Activated naive CD8-positive, alpha-beta T cell treated with anti-CD3 and anti-CD28 coated beads for 36 hours (primary cell): ENCODE measurements around the gene OPCML. TPM values are rescaled to one million over a fixed set of nuclear protein-coding genes. Genes with fewer than 3 reads are reported as not detected.

Source experiments
- DNase-seq: peaks from one replicate; pipeline ENCODE4 v3.0.0; 2021
- H3K27ac Mint-ChIP-seq: one replicate; pipeline ENCODE4 v1.8.0; 2022; ENCODE audit warnings: mild to moderate bottlenecking, moderate library complexity, mixed read lengths
- H3K27me3 Mint-ChIP-seq: one replicate; pipeline ENCODE4 v1.8.0; 2022; ENCODE audit warnings: mild to moderate bottlenecking, mixed read lengths
- H3K36me3 Mint-ChIP-seq: one replicate; pipeline ENCODE4 v1.8.0; 2021; ENCODE audit warnings: mild to moderate bottlenecking, mixed read lengths
- H3K4me1 Mint-ChIP-seq: one replicate; pipeline ENCODE4 v1.8.0; 2021; ENCODE audit warnings: mixed read lengths
- H3K4me3 Mint-ChIP-seq: one replicate; pipeline ENCODE4 v1.8.0; 2022; ENCODE audit warnings: mild to moderate bottlenecking, moderate library complexity, mixed read lengths
- H3K9me3 Mint-ChIP-seq: one replicate; pipeline ENCODE4 v1.8.0; 2022; ENCODE audit warnings: mixed read lengths
- total RNA-seq, 2 experiments: library from RNA; stranded (reverse); gene quantifications; one replicate each; pipeline ENCODE4 v1.2.3, GENCODE V29; 2021

OPCML gene
- total RNA-seq, 2 experiments from 2014 or later = not detected

DNA sequence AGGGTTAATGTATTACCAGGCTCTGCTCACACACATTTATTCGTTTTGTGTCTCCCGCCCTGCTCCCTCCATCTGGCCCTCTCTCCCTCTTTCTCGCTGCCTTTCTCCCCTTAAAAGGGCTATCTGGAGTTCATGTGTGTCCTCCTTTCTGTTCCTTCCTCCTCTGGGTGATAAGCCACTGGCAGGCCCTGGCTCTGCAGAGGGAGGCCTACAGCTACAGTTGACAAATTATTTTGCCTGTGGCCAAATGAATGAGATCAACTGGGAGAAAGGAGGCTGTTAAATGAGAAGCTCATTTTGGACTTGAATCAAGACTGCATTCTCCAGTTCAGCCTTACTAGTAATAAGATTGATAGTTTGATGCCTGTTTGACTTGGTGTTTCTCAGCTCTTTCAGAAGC, 17.5 kb upstream of the OPCML start:
- no peak for DNase-seq
- H3K27me3 Mint-ChIP-seq = no peaks in the 10 kb centered on the region
- H3K4me3 Mint-ChIP-seq = no peak overlapping the region
- H3K36me3 Mint-ChIP-seq = no peaks in the 10 kb centered on the region
- H3K4me1 Mint-ChIP-seq = no peaks in the 10 kb centered on the region
- H3K9me3 Mint-ChIP-seq = no peaks in the 10 kb centered on the region
- H3K27ac Mint-ChIP-seq = no peak overlapping the region

DNA sequence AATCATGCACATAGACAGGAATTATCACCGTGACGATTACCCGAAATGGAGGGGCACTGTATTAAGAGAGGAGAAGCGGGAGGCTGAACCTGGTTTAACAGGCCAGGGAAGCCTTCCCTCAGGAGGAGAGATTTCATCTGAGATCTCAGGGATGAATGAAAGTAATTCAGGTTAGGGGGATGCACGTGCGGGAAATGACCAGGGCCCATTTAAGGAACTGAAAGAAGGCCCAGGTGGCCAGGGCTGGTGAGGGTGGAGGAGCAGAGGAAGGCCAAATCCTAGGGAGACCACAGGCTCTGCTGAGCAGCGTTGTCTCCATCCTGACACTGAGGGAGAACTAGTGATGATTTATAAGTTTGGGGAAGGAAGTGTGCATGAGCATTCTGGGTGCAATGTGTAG, 16.3 kb upstream of the OPCML start:
- H3K27ac Mint-ChIP-seq = no peak overlapping the region
- H3K4me3 Mint-ChIP-seq = no peak overlapping the region
- H3K27me3 Mint-ChIP-seq = no peaks in the 10 kb centered on the region
- no peaks in the 10 kb centered on the region for H3K4me1 Mint-ChIP-seq
- H3K9me3 Mint-ChIP-seq = no peaks in the 10 kb centered on the region
- no peaks in the 10 kb centered on the region for H3K36me3 Mint-ChIP-seq
- no peak for DNase-seq

DNA sequence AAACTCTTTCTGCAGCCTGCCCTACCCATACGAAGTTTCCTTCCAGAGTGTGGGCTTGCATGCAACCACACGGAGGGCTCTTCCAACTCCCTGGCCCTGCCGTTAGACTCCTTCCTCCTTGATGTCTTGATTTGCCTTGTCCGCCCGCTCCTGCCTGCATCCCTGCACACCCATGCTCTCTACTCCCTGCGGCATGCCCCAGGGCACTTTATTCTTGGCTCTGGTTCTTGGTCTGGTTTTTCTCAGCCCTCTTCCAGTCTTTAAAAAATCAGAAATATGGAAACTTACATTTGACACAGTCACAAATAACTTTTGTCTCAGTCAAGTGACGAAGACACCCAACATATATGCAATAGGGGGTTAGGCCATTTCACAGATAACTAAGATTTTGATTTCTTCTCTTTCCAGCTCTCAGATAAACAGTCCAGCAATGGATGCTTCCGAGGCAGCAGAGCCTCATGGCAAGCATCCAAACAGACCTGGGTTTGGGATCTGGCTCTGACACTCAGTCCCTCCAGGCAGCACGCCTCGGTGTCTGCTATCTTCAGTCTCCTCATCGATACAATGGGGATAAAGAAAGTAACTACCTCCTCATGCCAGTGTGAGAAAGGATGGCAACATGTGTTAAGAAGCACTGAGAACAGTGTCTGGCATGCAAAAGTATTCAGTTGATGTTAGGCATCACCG, 15.7 kb upstream of the OPCML start:
- Mint-ChIP-seq H3K4me1 (no peaks in the 10 kb centered on the region), H3K27me3 (no peaks in the 10 kb centered on the region), H3K4me3 (no peak overlapping the region), H3K36me3 (no peaks in the 10 kb centered on the region), H3K27ac (no peak overlapping the region), H3K9me3 (no peaks in the 10 kb centered on the region)
- no peak for DNase-seq

DNA sequence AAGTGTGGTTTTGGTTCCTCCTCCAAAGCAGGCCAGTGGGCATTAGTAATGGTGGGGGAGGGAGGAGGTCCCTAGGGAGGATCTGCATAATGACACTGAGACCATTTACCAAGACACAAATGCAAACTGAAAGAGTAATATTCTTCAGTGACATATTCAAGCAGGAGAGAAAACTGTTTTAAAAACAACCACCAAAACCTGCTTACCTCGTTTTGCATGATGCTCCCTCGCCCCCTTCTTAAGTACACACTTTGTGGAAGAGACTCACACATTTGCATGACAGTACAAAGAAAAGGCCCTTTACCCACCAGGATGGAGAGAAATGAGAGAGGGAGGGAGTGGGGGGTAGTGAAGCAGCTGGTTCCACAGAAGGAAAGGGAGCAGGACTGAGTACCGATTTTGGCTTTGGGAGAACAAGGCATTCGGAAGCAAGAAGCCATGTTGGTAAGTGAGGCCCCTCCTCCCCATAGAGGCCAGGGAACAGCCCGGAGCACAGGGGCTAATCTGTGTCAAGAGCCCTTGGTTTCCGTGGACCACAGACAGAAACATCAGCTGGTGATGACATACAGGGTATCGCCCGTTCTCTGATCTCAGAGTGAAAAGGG, 13.0 kb upstream of the OPCML start:
- DNase-seq = no peak
- H3K36me3 Mint-ChIP-seq = no peaks in the 10 kb centered on the region
- H3K27me3 Mint-ChIP-seq = no peaks in the 10 kb centered on the region
- no peak overlapping the region for H3K4me3 Mint-ChIP-seq
- no peak overlapping the region for H3K27ac Mint-ChIP-seq
- H3K9me3 Mint-ChIP-seq = no peaks in the 10 kb centered on the region
- H3K4me1 Mint-ChIP-seq = no peaks in the 10 kb centered on the region

DNA sequence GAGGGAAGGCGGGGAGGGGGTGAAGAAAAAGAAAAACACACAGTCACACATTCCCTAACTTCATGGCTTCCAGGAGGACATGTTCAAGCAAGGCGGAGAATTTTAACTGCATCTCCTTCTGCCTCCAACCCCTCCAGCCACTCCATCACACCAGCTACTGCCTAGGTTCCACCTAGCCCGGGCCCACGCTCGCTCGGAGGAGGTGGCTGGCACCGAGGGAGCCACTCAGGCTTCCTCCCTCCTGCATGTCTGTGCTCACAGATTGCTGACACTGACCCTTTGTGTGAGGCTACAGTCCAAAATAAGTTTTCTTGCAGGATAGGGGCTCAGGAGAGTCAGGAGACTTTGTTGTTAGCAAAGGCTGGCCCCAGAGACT, 9.4 kb upstream of the OPCML start:
- H3K27me3 Mint-ChIP-seq = no peaks in the 10 kb centered on the region

DNA sequence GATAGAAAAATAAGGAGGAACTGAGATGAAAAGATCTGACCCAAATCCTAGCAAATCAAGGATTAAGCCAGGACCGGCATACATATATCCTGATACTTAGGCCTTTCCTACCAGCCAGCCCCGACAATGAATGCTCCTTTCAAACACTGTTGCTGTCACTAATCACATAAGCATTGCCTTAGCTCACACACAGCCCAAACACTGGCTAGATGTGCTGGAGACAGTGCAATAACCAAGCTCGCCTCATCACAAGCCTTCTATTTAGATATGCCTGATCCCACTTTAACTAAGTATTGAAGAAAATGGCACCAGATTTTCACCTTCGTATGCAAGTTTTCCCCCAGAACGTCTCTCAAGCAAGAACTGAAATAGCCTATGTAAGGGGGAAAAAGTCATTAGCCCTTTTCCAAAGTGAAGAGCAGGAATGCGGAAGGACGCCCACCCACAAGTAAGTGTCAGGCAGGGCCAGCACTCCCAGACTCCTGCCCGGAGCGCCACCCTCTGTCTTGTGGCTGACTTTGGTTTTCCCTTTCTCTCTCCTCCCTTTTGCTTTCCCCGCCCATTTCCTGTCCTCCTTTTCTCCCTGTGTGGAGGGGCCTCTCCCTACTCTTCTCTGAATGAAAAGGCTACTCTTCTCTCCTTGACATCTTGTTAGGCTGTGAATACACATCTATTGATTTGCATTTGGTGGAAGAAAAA, 8.9 kb upstream of the OPCML start:
- no peak overlapping the region for H3K27ac Mint-ChIP-seq
- H3K27me3 Mint-ChIP-seq = no peaks in the 10 kb centered on the region
- H3K4me1 Mint-ChIP-seq = no peaks in the 10 kb centered on the region
- no peaks in the 10 kb centered on the region for H3K9me3 Mint-ChIP-seq
- H3K36me3 Mint-ChIP-seq = no peaks in the 10 kb centered on the region
- no peak overlapping the region for H3K4me3 Mint-ChIP-seq
- DNase-seq = no peak

More for the DNA sequence above, 9.4 kb upstream of the OPCML start:
- H3K9me3 Mint-ChIP-seq = no peaks in the 10 kb centered on the region
- H3K4me3 Mint-ChIP-seq = no peak overlapping the region
- no peak overlapping the region for H3K27ac Mint-ChIP-seq
- no peaks in the 10 kb centered on the region for H3K36me3 Mint-ChIP-seq
- no peaks in the 10 kb centered on the region for H3K4me1 Mint-ChIP-seq
- DNase-seq = no peak

DNA sequence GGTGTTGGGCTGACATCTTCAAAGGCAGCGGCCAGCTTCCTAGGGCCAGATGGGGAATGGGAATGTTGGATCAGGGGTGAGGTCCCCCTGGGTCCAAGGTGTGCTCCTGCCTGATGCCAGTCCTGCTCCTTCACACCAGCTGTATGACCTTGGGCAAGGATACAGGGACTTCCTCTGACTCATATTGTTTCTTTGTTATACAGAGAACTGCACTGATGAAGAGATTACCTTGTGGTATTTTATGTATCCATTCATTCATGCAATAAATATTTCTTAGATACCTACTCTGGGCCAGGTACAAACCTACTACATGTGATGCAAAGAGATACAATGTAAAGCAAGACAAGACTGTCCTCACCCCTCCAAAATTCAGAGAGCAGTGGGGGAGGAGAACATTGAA, 3.9 kb upstream of the OPCML start:
- Mint-ChIP-seq H3K27me3 (peaks cover 23% of the 10 kb centered on the region), H3K9me3 (no peaks in the 10 kb centered on the region), H3K4me1 (no peaks in the 10 kb centered on the region), H3K4me3 (no peak overlapping the region), H3K27ac (no peak overlapping the region), H3K36me3 (no peaks in the 10 kb centered on the region)
- DNase-seq = no peak

DNA sequence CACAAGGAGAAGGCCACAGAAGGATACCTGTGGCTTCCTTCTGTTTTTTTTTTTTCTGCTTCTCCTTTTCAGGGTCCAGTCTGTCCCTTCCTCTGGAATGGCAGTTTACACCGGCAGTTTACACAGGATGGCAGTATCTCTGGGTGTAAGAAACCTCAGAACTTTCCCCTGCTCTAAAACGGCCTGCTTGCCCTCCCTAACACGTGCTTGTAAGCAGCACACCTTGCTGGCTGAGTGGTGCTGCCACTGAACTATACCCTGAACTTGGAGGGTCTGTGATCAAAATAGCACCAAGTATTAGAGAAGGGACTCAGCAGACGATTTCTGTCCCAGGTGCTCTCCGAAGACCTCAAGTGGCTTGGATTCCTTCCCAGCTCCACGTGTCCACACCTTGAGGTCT, 904 bp upstream of the OPCML start:
- no peaks in the 10 kb centered on the region for H3K4me1 Mint-ChIP-seq

DNA sequence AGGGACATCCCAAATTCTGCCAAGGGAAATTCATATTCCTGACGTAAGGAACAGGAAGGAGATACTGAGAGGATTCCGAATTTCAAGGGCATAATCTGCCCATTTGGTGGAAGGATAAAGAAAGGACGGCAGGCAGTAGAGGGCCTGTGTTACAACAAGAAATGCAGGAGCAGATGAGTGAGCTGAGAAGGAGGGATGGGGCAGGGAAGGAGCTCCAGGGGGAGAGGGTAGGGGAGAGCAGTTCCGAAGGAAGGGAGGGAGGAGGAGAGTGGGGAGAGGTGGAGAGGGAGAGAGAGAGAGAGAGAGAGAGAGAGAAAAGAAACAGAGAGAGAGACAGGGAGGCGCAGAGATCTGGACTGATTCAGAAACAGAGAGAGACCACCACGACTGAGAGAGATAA, 843 bp downstream of the OPCML start:
- H3K9me3 Mint-ChIP-seq = no peaks in the 10 kb centered on the region
- no peak overlapping the region for H3K27ac Mint-ChIP-seq
- no peaks in the 10 kb centered on the region for H3K36me3 Mint-ChIP-seq
- H3K27me3 Mint-ChIP-seq = peaks cover 52% of the 10 kb centered on the region
- no peak for DNase-seq
- H3K4me1 Mint-ChIP-seq = no peaks in the 10 kb centered on the region
- no peak overlapping the region for H3K4me3 Mint-ChIP-seq

More for the DNA sequence above, 904 bp upstream of the OPCML start:
- Mint-ChIP-seq H3K36me3 (no peaks in the 10 kb centered on the region), H3K27me3 (peaks cover 52% of the 10 kb centered on the region), H3K27ac (no peak overlapping the region), H3K9me3 (no peaks in the 10 kb centered on the region), H3K4me3 (no peak overlapping the region)
- no peak for DNase-seq

DNA sequence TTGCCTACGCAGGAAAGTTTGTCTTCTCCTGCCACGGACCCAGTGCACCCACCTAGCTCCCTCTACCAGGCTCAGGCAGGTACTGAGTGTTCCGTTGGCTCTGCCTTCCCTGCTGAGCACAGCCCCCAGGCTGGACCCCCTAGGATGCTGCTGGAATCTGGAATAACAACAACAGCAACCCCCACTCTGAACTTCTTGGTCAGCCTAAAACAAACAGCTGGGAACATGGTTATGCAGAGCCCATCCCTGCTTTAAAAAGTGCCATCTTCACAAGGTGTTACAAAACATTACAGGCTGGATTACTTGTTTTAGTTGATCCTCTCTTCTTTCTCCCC, 1.8 kb downstream of the OPCML start:
- Mint-ChIP-seq H3K9me3 (no peaks in the 10 kb centered on the region), H3K4me3 (no peak overlapping the region), H3K36me3 (no peaks in the 10 kb centered on the region), H3K27me3 (peaks cover 52% of the 10 kb centered on the region), H3K27ac (no peak overlapping the region), H3K4me1 (no peaks in the 10 kb centered on the region)
- DNase-seq = no peak

DNA sequence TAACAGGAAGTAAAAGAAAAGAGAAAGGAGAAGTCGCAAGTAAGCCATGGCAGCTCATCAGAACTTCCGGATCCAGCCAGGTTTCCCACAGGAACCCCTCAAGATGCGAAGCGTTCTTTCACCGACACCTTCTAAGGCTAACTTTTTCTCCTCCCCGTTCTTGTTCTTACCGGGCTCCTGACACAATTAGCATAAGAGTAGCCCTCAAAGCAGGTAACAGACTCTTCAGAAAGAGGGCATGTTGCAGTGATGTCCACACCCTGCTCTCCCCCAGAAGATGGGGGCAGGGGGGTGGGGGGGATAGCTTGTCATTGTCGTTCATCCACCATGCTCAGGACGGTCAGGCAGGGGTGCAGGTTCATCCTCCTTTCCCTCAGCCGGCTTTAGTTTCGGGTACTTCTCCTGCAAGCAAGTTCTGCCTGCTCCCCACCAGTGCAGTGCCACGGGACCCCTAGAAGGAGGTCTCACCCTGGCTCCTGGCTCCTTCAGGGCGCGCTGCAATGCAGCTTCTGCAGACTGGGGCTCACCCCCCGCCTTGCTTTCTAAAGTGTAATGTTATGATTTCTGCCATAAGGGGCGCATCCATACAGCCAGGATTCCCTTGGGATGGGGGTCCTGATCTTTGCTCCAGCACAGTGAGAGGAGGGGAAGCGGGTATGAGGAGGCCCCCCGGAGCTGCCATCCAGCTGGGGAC, 2.3 kb downstream of the OPCML start:
- Mint-ChIP-seq H3K27me3 (peaks cover 52% of the 10 kb centered on the region), H3K9me3 (no peaks in the 10 kb centered on the region), H3K4me3 (no peak overlapping the region), H3K4me1 (no peaks in the 10 kb centered on the region), H3K36me3 (no peaks in the 10 kb centered on the region), H3K27ac (no peak overlapping the region)
- DNase-seq = no peak

DNA sequence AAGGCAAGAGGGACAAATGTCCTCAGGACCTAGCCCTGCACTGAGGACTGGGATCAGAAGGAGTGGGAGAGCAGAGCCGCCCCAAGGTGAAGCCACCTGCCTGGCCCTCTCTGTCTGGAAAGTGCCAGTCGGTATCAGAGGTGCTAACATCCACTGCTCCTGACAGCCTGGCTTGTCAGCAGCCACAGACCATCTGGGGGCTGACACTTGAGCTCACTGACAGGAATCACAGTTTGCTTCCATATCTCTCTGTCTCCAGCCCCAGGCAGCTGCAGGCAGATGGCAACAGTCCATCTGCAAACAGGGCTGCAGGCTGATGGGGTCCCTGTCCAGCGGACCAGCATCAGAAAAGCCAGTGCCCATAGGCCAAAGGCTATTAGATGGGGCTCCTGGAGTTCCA, 5.5 kb downstream of the OPCML start:
- no peak overlapping the region for H3K27ac Mint-ChIP-seq
- no peaks in the 10 kb centered on the region for H3K36me3 Mint-ChIP-seq
- no peak overlapping the region for H3K4me3 Mint-ChIP-seq
- no peaks in the 10 kb centered on the region for H3K4me1 Mint-ChIP-seq
- DNase-seq = no peak
- H3K27me3 Mint-ChIP-seq = peaks cover 35% of the 10 kb centered on the region
- H3K9me3 Mint-ChIP-seq = no peaks in the 10 kb centered on the region

DNA sequence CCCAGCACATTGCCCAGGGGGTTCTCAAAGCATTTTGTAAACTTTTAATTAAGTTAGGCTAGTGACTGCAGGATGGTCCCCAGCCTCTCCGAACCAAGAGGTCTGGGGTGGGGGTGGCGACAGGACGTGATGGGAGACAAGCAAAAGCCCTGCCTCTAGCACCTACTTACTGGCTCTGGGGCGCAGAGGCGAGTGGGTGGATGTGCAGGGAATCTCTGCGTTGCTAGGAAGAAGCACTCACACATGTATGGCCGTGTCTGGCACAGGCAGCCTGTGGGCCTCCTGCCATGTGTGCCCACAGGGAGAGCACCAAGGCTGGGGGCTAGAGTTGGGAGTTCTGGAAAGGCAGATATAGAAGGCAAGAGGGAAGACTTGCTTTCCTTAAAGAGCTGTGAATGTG, 6.3 kb downstream of the OPCML start:
- DNase-seq = no peak
- Mint-ChIP-seq H3K4me1 (no peaks in the 10 kb centered on the region), H3K27me3 (peaks cover 27% of the 10 kb centered on the region), H3K9me3 (no peaks in the 10 kb centered on the region), H3K36me3 (no peaks in the 10 kb centered on the region), H3K4me3 (no peak overlapping the region), H3K27ac (no peak overlapping the region)

DNA sequence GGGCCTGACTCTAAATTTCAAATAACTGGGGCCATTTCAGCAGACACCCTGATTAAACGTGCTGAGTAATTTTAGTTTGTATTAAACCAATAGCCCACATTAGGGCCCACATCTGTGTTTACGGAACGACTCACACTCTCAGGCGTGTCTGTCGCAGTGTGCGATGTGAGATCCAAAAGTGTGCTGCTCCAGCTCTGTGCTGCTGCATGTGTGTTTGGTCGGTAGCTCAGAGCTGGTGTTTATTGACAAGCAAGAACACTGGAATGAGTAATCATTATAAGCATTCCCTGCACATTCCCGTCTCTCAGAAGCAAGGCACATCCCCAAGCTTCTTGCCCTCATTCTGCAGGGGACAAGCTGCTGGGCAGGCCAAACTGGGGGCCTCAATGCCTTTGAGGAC, 7.8 kb downstream of the OPCML start:
- Mint-ChIP-seq H3K27ac (no peak overlapping the region), H3K4me1 (no peaks in the 10 kb centered on the region), H3K9me3 (no peaks in the 10 kb centered on the region), H3K36me3 (no peaks in the 10 kb centered on the region), H3K4me3 (no peak overlapping the region), H3K27me3 (peaks cover 12% of the 10 kb centered on the region)
- no peak for DNase-seq

DNA sequence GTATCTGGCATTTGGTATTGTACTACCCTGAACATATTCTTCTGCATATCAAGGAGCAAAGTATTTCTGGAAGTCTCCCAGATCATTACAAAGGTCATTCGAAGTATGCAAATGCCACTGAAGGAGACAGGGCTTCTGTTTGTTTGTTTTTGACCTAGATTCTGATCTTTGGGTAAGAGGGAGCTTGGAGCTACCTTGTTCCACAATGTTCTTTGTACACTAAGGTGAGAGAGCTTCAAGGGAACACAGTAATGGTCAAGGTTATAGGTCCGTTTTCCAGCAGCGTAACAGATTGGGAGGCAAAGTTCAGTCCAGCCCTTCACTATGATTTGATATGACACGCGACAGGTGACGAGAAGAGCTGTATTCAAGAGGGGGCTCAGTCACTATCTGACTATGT, 10.0 kb downstream of the OPCML start:
- Mint-ChIP-seq H3K4me3 (no peak overlapping the region), H3K4me1 (no peaks in the 10 kb centered on the region), H3K9me3 (no peaks in the 10 kb centered on the region), H3K27ac (no peak overlapping the region), H3K27me3 (no peaks in the 10 kb centered on the region), H3K36me3 (no peaks in the 10 kb centered on the region)
- DNase-seq = no peak
